Activated CD8-positive, alpha-beta T cell treated with anti-CD3 and anti-CD28 coated beads for 36 hours (primary cell): ENCODE measurements around the gene IP6K3. TPM values are rescaled to one million over a fixed set of nuclear protein-coding genes. Genes with fewer than 3 reads are reported as not detected.
A peak's percentile ranks its signal among the peaks of the same experiment; 100 is the strongest.

Source experiments
- ATAC-seq: fragments of 200-7000 bp; cut with Tn5 transposase; one replicate; pipeline ENCODE4 v1.10.0; 2021; ENCODE audit warnings: mild to moderate bottlenecking, moderate library complexity
- CTCF ChIA-PET: fragments of 350-600 bp; sonication (Branson Sonifier 250); formaldehyde crosslinking; loops from one replicate; lab custom pipeline; 2021; ENCODE audit warnings: antibody characterized with exemption; lab: Charles Lee
- POLR2A ChIA-PET: fragments of 350-600 bp; sonication (Branson Sonifier 250); formaldehyde crosslinking; loops from one replicate; lab custom pipeline; 2021; ENCODE audit warnings: antibody characterized with exemption; lab: Charles Lee
- DNase-seq: peaks from one replicate; pipeline ENCODE4 v3.0.0-alpha.2; 2020
- H3K27ac Mint-ChIP-seq: one replicate; pipeline ENCODE4 v1.8.0; 2021; ENCODE audit warnings: mild to moderate bottlenecking, mixed read lengths
- H3K27me3 Mint-ChIP-seq: one replicate; pipeline ENCODE4 v1.8.0; 2021; ENCODE audit warnings: mixed read lengths
- H3K36me3 Mint-ChIP-seq: one replicate; pipeline ENCODE4 v1.8.0; 2021; ENCODE audit warnings: low read depth, mixed read lengths
- H3K4me1 Mint-ChIP-seq: one replicate; pipeline ENCODE4 v1.8.0; 2021; ENCODE audit warnings: low read depth, mixed read lengths
- H3K4me3 Mint-ChIP-seq: one replicate; pipeline ENCODE4 v1.8.0; 2021; ENCODE audit warnings: mild to moderate bottlenecking, moderate library complexity, mixed read lengths
- H3K9me3 Mint-ChIP-seq: one replicate; pipeline ENCODE4 v1.8.0; 2021; ENCODE audit warnings: mixed read lengths
- intact Hi-C: fragments of 100-400 bp; cut with micrococcal nuclease; formaldehyde crosslinking; loops from one replicate; pipeline ENCODE4 v1.10.0; 2022
- total RNA-seq, 2 experiments: library from RNA; stranded (reverse); gene quantifications; one replicate each; pipeline ENCODE4 v1.2.3, GENCODE V29; 2021
- TF ChIP-seq, protein P1 (sequence below): fragments of 200-600 bp; IDR thresholded peaks from one replicate; pipeline ENCODE4 v1.8.0; 2022; ENCODE audit warnings: antibody characterized with exemption, mild to moderate bottlenecking

IP6K3 gene
- total RNA-seq, 2 experiments from 2014 or later = not detected

DNA sequence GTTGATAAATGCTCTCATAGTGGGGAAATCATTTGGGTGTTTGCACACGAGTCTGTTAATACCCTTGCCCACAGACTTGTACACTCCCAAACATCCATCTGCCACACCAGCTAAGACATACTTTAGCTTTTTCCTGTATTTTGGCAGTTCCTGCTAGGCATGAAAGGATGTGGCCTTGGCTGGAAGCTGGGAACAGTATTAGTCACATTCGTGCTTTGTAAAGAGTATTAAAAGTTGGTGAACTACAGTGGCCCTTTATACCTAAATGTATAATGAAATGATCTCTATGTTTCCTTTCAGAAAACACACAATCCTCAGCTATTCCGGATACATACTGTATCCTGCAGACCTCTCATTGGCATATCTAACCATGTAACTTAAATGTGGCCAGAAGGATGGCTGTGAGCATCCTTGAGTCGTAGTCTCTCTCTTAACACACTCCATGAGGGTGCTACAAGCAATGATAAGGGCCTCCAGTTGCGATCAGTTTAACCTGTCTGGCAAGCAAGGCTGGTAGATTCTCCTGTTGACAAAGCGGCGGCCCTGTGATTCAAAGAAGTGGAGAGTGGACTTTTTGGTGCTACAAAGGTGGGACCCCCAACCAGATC lies 40.7 kb upstream of the IP6K3 start:
- Mint-ChIP-seq H3K4me1 (peaks cover 43% of the 10 kb centered on the region), H3K27me3 (no peaks in the 10 kb centered on the region), H3K27ac (peak overlapping the region; percentile 93), H3K9me3 (no peaks in the 10 kb centered on the region), H3K36me3 (peaks cover 20% of the 10 kb centered on the region), H3K4me3 (peak overlapping the region; percentile 85)
- DNase-seq (no peak), ATAC-seq (peak; percentile 6)
- TF ChIP-seq, protein P1, sequence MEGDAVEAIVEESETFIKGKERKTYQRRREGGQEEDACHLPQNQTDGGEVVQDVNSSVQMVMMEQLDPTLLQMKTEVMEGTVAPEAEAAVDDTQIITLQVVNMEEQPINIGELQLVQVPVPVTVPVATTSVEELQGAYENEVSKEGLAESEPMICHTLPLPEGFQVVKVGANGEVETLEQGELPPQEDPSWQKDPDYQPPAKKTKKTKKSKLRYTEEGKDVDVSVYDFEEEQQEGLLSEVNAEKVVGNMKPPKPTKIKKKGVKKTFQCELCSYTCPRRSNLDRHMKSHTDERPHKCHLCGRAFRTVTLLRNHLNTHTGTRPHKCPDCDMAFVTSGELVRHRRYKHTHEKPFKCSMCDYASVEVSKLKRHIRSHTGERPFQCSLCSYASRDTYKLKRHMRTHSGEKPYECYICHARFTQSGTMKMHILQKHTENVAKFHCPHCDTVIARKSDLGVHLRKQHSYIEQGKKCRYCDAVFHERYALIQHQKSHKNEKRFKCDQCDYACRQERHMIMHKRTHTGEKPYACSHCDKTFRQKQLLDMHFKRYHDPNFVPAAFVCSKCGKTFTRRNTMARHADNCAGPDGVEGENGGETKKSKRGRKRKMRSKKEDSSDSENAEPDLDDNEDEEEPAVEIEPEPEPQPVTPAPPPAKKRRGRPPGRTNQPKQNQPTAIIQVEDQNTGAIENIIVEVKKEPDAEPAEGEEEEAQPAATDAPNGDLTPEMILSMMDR = no peak
- POLR2A ChIA-PET = interaction anchor here (1.0 to 3.3 kb wide), 5 partner anchors 9 to 117 kb away, joined by 3 to 15 read pairs (median 4); no protein-coding TSS in a partner anchor
- CTCF ChIA-PET = interaction anchor here (0.7 to 5.2 kb wide), 6 partner anchors 9 to 85 kb away, joined by 3 to 43 read pairs (median 5); no protein-coding TSS in a partner anchor
- intact Hi-C loops = no loop called here

DNA sequence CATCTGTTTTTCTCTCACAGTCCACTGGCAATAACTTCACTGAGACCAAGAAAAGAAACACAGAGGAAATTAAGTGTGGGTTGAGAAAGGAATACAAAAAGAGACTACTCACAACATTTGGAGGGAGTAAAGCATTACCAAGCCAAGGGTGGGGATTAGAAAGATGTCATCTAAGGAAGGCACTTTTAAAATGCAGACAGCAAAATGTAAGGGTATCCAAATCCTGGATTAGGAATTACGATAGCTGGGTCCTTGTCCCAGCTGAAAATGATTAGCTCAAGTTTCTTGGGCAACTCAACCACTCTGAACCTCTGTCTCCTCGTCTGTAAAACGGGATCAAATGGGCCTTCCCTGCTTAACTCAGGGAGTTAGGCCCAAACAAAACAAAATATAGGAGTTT lies 40.0 kb upstream of the IP6K3 start:
- peaks cover 43% of the 10 kb centered on the region for H3K4me1 Mint-ChIP-seq
- intact Hi-C loops = no loop called here
- no peaks in the 10 kb centered on the region for H3K27me3 Mint-ChIP-seq
- H3K27ac Mint-ChIP-seq = peak overlapping the region; percentile 8
- DNase-seq = no peak
- ATAC-seq = no peak
- ChIA-PET CTCF (interaction anchor here (1.3 to 5.2 kb wide), 2 partner anchors 8 to 15 kb away, joined by 4 to 43 read pairs; no protein-coding TSS in a partner anchor), POLR2A (interaction anchor here (0.5 to 3.3 kb wide), 4 partner anchors 8 to 182 kb away, joined by 3 to 15 read pairs (median 4); no protein-coding TSS in a partner anchor)
- peaks cover 25% of the 10 kb centered on the region for H3K36me3 Mint-ChIP-seq
- TF ChIP-seq, protein P1 = no peak
- H3K4me3 Mint-ChIP-seq = peak overlapping the region; percentile 85
- no peaks in the 10 kb centered on the region for H3K9me3 Mint-ChIP-seq

DNA sequence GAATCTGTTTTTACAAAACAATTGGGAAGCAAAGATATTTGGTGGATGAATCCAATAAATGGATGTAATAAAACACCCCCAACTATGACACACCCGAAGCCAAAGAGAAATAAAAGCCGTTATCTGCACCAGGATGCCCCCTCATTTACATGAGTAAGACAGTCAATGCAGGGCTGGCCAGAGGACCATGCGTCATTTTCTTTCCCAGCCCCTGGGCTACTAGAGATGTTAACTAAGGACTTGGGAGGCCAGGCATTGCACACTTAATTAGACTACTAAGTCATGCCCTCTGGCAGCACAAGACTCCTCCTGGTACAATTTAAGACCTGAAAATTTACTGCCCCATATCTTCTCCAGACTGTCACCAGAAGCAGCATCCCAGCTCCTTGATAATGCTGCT lies 39.1 kb upstream of the IP6K3 start:
- ATAC-seq (no peak), DNase-seq (no peak)
- Mint-ChIP-seq H3K36me3 (peaks cover 28% of the 10 kb centered on the region), H3K9me3 (no peaks in the 10 kb centered on the region), H3K4me1 (peaks cover 43% of the 10 kb centered on the region), H3K27me3 (no peaks in the 10 kb centered on the region), H3K27ac (no peak overlapping the region), H3K4me3 (no peak overlapping the region)
- TF ChIP-seq, protein P1 = no peak
- ChIA-PET POLR2A (no interaction called here), CTCF (interaction anchor here (1.3 to 5.2 kb wide), 2 partner anchors 14 to 16 kb away, joined by 4 to 43 read pairs; no protein-coding TSS in a partner anchor)
- intact Hi-C loops = no loop called here

DNA sequence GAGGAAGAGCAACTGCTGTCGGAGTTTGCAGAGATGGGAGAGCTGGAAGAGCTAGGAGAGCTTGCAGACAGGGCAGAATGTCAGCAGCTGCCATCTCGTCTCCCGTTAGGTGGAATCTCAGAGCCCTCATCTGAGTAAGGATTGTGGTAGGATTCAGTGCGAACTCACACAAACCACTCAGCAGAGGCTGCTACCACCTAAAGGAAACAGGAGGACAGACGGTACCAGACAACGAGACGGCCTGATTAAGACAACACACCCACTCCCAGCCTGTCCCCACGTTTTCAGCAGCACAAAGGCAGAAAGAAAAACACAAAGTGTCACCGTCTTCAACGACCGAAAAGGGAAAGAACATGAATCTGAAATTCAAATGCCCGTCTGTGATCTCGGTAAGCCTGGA lies 38.1 kb upstream of the IP6K3 start:
- H3K4me3 Mint-ChIP-seq = no peak overlapping the region
- no peak overlapping the region for H3K27ac Mint-ChIP-seq
- POLR2A ChIA-PET = no interaction called here
- H3K27me3 Mint-ChIP-seq = no peaks in the 10 kb centered on the region
- ATAC-seq (no peak), DNase-seq (no peak)
- H3K4me1 Mint-ChIP-seq = peaks cover 43% of the 10 kb centered on the region
- peaks cover 37% of the 10 kb centered on the region for H3K36me3 Mint-ChIP-seq
- no peaks in the 10 kb centered on the region for H3K9me3 Mint-ChIP-seq
- intact Hi-C loops = no loop called here
- CTCF ChIA-PET = interaction anchor here (1.3 to 5.2 kb wide), 2 partner anchors 13 to 15 kb away, joined by 4 to 43 read pairs; no protein-coding TSS in a partner anchor
- TF ChIP-seq, protein P1 = no peak
